ENCODE data around the gene SLC25A22. TPM values are rescaled to one million over a fixed set of nuclear protein-coding genes. Genes with fewer than 3 reads are reported as not detected.

Gene SLC25A22
- total and polyA plus RNA-seq, 7 donors: 3.8 to 26.4 (median 7.2) TPM

DNA sequence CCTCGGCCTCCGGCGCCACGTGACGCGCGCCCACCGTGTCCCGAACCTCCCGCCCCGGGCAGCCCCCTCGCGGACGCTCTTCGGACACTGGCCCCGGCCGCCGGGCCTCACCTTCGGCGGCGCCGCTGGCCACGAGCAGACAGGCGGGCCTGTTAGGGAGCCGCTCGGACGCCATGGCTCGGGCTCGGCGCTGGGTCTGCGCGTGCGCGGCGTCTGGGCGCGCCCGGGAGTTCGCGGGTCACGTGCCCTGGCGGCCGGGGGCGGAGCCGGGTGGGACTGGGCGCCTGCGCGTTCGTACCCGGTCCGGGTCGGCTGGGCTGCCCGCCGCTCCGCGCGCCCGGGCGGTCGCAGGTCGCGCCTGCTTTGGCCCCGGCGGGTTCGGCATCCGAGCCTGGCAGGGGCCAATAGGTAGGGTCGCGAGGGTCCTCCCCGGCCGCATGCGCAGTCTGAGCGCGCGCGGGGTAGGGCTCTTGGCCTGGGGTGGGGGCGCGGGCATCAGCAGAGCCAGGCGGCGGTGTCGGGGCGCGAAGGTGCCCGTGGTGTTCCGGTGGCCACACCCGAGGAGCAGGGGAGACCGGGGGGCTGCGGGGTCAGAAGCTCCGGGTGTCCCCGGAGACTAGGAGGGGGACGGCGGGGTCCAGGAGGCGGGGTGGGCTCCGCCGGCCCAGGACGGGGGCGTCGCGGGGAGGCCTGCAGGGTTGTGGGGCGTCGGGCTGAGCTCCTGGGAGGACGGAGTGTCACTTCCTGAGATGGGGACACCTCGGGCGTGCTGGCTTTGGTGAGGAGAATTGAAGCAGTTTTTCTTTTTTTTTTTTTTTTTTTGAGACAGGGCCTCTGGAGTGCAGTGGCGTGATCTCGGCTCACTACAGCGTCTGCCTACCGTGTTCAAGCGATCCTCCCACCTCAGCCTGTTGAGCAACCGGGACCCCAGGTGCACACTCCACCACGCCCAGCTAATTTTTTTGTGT lies 20.5 kb downstream of the SLC25A22 start, which contains the start of gene GATD1:
Gene GATD1, minus strand, starts transcription at position 200 of the 968 bp plus-strand sequence. Its CDS starts 25 bp downstream, at position 175.
- DNase-seq: peak; percentile 95

DNA sequence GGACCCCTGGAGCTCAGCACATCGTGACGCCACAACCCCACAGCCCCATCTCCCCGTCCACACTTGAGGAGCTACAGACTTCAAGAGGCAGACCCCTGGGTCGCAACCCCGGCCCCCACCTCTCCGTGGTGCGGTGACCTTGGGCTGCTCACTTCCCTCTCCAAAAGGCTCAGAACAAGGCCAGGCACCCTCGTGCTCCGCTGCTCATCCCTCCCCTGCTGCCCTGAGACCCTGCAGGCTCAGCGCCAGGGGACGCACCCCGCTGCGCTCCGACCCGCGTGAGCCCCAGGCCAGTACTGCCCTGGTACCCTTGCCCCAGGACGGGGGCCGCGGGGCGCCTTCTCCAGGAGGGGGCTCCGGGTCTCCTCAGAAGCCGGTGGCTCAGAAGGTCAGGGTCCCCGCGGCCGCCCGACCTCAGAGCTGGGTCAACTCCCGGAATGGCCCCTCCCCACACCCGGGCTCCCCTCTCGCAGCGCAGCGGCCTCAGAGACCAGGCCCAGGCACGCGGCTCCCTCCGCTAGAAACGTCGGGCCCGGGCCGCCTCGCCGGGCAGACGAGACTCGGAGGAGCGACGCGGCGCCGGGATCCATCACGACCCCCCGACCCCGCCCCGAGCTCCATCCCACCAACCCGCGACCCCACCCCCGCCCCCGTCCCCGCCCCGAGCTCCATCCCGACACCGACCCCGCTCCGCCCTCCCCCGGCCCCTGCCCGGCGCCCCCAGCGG lies 21.4 kb downstream of the SLC25A22 start:
- DNase-seq: peak; percentile 70
- Histone ChIP-seq H3K9me3 (no peaks in the 10 kb centered on the region), H3K4me3 (peak overlapping the region; percentile 71 to 99 (median 84)), H3K36me3 (peaks cover 0 to 22% (median 3%) of the 10 kb centered on the region in 4 donors), H3K27ac (peak overlapping the region; percentile 76 to 89 (median 85)), H3K27me3 (no peaks in the 10 kb centered on the region), H3K4me1 (peaks cover 0 to 54% (median 39%) of the 10 kb centered on the region in 4 donors)
- intact Hi-C loops (cut with DNase I): no loop called here
- no peak for TF ChIP-seq EP300 (IDR thresholded peaks at IDR 0.05)
- TF ChIP-seq POLR2AphosphoS5 (IDR thresholded peaks at IDR 0.05): no peak
- TF ChIP-seq POLR2A (IDR thresholded peaks at IDR 0.05): no peak
- TF ChIP-seq, protein P1, sequence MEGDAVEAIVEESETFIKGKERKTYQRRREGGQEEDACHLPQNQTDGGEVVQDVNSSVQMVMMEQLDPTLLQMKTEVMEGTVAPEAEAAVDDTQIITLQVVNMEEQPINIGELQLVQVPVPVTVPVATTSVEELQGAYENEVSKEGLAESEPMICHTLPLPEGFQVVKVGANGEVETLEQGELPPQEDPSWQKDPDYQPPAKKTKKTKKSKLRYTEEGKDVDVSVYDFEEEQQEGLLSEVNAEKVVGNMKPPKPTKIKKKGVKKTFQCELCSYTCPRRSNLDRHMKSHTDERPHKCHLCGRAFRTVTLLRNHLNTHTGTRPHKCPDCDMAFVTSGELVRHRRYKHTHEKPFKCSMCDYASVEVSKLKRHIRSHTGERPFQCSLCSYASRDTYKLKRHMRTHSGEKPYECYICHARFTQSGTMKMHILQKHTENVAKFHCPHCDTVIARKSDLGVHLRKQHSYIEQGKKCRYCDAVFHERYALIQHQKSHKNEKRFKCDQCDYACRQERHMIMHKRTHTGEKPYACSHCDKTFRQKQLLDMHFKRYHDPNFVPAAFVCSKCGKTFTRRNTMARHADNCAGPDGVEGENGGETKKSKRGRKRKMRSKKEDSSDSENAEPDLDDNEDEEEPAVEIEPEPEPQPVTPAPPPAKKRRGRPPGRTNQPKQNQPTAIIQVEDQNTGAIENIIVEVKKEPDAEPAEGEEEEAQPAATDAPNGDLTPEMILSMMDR (IDR thresholded peaks at IDR 0.05): no peak
- 1 to 2% methylated on average over 65 of the region's 65 CpGs for WGBS, 2 donors

More for the DNA sequence above, 20.5 kb downstream of the SLC25A22 start, which contains the start of gene GATD1:
- intact Hi-C loops (cut with DNase I): no loop called here
- Histone ChIP-seq H3K9me3 (no peaks in the 10 kb centered on the region), H3K4me1 (peaks cover 0 to 54% (median 39%) of the 10 kb centered on the region in 4 donors), H3K36me3 (peaks cover 0 to 14% (median 0%) of the 10 kb centered on the region in 4 donors), H3K27ac (peak within 1 kb of the TSS; percentile 76 to 89 (median 85)), H3K27me3 (no peaks in the 10 kb centered on the region), H3K4me3 (peak within 1 kb of the TSS; percentile 71 to 99 (median 84))
- WGBS, 2 donors: 1% methylated on average over 110 of the region's 110 CpGs
- TF ChIP-seq EP300 (IDR thresholded peaks at IDR 0.05) (no peak), POLR2A (IDR thresholded peaks at IDR 0.05) (peak in 1 of 2 donors; percentile 41), POLR2AphosphoS5 (IDR thresholded peaks at IDR 0.05) (peak in 3 of 4 donors; percentile 48 to 83 (median 78))

- no peak for DNase-seq
- H3K4me3 ChIP-seq: peak overlapping the region; percentile 71 to 99 (median 84)
- WGBS, 2 donors: 21 to 48% methylated on average over 11 of the region's 11 CpGs
- peaks cover 0 to 27% (median 7%) of the 10 kb centered on the region in 4 donors for H3K36me3 ChIP-seq
- no peaks in the 10 kb centered on the region for H3K9me3 ChIP-seq
- intact Hi-C loops (cut with DNase I): no loop called here
- peak overlapping the region in 2 of 4 donors; percentile 84 to 86 for H3K27ac ChIP-seq
- no peaks in the 10 kb centered on the region for H3K27me3 ChIP-seq
- TF ChIP-seq POLR2A (IDR thresholded peaks at IDR 0.05): no peak
- TF ChIP-seq, protein P1 (IDR thresholded peaks at IDR 0.05): no peak
- no peak for TF ChIP-seq EP300 (IDR thresholded peaks at IDR 0.05)
- TF ChIP-seq POLR2AphosphoS5 (IDR thresholded peaks at IDR 0.05): no peak
- peaks cover 0 to 54% (median 39%) of the 10 kb centered on the region in 4 donors for H3K4me1 ChIP-seq
These were observed 21.9 kb downstream of the SLC25A22 start for GRCh38 chr11:776263-776560.

- no peaks in the 10 kb centered on the region for H3K9me3 ChIP-seq
- H3K27ac ChIP-seq: no peak overlapping the region
- DNase-seq: peak; percentile 64
- intact Hi-C loops (cut with DNase I): no loop called here
- H3K4me1 ChIP-seq: peaks cover 0 to 53% (median 39%) of the 10 kb centered on the region in 4 donors
- peaks cover 0 to 39% (median 16%) of the 10 kb centered on the region in 4 donors for H3K36me3 ChIP-seq
- WGBS, 2 donors: 71 to 80% methylated on average over 20 of the region's 20 CpGs
- H3K27me3 ChIP-seq: no peaks in the 10 kb centered on the region
- no peak overlapping the region for H3K4me3 ChIP-seq
- TF ChIP-seq, protein P1 (IDR thresholded peaks at IDR 0.05): no peak
- TF ChIP-seq POLR2A (IDR thresholded peaks at IDR 0.05): no peak
- no peak for TF ChIP-seq EP300 (IDR thresholded peaks at IDR 0.05)
- TF ChIP-seq POLR2AphosphoS5 (IDR thresholded peaks at IDR 0.05): no peak
These were observed 23.0 kb downstream of the SLC25A22 start for GRCh38 chr11:774873-775592.
